AG09319 (cell line): ENCODE data around the gene AGAP1.
A peak's percentile ranks its signal among the peaks of the same experiment; 100 is the strongest.

Experiments
- DNase-seq: peaks from one replicate; pipeline ENCODE4 v3.0.0-alpha.2; 2010; ENCODE audit warnings: low read depth; ENCODE audit errors: extremely low read depth
- TF ChIP-seq, protein P1 (sequence below): IDR thresholded peaks from 2 replicates; pipeline ENCODE4 v1.5.1; 2011; ENCODE audit warnings: low read depth, mild to moderate bottlenecking, inconsistent platforms, low read length, moderate library complexity

Gene AGAP1

DNA sequence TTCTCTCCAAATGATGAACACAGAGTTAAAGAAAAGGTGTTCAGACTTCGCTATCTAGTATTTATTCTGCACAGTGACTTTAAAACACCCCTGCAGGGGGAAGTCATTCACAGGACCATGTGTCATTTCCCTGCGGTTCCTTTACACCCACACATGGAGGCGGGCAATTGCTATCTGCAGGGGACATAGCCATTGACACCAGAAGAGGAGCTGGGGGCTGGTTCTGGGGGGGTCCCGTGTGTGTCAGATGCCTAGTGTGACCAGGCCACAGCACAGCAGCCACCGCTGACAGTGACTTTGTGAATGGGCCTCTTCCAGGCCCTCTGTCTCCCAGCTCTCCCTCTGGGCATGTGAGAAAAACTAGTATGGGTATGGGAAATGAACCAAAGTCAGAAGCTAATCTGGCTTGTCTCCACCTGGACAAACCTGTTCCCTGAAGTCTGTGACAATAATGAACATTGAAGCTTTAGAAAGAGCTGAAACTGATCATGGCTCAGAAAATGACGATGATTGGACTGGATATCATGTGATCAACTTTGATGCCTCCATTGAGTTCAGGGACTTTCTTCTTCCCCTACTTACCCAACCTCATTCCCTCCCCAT is 681.8 kb downstream of the AGAP1 start:
- TF ChIP-seq, protein P1, sequence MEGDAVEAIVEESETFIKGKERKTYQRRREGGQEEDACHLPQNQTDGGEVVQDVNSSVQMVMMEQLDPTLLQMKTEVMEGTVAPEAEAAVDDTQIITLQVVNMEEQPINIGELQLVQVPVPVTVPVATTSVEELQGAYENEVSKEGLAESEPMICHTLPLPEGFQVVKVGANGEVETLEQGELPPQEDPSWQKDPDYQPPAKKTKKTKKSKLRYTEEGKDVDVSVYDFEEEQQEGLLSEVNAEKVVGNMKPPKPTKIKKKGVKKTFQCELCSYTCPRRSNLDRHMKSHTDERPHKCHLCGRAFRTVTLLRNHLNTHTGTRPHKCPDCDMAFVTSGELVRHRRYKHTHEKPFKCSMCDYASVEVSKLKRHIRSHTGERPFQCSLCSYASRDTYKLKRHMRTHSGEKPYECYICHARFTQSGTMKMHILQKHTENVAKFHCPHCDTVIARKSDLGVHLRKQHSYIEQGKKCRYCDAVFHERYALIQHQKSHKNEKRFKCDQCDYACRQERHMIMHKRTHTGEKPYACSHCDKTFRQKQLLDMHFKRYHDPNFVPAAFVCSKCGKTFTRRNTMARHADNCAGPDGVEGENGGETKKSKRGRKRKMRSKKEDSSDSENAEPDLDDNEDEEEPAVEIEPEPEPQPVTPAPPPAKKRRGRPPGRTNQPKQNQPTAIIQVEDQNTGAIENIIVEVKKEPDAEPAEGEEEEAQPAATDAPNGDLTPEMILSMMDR = no peak
- DNase-seq = no peak

DNA sequence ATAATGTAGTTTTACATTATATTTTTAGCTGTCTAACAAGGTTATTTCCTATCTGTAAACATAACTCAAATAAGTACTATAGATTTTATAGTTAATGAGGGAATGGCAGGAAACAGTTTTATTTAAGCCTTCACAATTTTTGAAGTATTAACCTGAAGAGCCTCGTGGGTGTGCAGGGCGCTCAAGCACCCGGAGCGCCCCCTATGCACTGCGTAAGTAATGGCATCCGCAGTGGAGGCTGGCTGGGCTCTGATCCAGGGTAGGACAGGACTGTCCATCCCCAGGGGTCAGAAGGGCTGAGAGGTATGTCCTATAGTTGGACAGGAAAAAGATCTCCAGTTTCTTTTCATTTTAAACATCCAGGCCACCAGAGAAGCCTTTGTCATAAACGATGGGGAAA is 682.6 kb downstream of the AGAP1 start:
- DNase-seq = no peak
- TF ChIP-seq, protein P1 = peak; percentile 30

DNA sequence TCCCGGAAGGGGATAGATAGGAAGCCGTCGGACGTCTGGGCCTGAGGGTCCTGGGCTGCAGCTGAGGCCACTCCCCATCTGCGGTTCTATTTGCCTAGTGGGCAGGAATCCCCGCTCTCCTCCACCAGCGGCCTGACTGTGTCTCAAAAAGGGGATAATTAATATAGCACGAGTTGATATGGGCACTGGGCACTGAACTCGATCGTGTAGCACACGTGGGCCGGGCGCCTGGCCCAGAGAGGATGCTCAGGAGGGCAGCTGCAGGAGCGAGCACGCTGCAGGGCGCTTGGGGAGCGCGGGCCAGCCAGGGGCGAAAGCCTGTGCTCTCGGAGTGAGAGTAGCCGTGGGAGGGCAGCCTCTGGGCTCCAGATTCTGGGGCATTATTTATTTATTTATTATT is 683.1 kb downstream of the AGAP1 start:
- TF ChIP-seq, protein P1 = no peak
- DNase-seq = no peak

DNA sequence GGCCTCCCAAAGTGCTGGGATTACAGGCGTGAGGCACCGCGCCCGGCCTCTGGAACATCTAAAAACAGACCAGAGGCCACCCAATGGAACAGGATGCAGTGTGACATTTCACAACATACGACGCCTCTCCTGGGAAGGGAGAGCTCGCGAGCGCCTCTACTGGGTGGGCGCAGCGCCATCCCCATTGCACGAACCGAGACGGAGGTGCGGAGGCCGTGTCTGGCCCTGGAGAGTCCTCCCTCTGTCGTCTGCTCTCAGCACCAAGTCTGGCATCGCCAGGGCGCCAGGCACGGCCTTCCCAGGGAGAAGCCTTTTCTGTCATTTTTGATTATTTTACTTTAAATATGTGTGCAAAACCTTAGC is 683.7 kb downstream of the AGAP1 start:
- TF ChIP-seq, protein P1 = peak; percentile 23
- DNase-seq = no peak

DNA sequence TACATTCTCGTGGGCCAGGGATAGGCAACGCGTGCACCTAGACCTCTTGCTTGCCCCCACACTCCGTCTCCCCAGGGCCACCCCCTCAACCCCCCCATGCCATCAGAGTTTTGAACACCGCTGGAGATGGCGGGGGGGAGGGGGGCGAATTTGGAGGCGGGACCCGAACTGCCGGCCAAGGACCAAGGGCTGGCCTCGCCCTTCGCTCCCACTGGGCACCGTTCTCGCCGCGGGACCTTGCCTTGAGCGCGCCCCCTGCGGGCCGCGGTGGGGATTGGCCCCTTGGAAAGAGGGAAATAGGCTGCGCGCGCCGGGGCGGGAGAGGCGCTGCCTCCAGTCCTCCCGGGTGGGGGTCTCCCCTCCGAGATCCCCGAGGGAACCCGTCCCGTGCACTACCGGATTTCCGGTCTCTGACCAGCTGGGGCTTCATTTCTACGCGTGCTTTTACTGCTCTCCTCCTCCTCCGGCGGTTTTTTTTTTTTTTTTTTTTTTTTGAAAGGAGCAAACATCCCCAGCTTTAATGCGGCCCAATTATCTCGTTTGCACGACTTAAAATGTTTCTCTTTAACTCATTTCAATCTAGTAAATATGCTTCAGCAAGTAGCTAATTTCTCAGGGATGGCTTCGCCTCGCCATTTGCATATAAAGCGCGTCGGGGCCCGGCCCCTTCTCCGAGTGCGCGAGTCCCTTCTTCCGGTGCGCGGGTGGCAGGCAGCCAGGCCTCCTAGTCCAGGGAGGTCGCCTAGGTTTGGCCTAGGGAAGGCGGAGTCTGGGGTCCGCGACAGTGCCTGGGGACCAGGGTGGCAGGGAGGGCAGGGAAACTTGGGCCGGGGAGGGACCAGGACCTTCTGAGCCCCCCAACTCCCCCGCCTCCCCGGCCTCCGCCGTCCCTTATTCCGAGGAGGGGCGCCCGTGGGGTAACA is 684.4 kb downstream of the AGAP1 start:
- DNase-seq = no peak
- TF ChIP-seq, protein P1 = peak; percentile 83

DNA sequence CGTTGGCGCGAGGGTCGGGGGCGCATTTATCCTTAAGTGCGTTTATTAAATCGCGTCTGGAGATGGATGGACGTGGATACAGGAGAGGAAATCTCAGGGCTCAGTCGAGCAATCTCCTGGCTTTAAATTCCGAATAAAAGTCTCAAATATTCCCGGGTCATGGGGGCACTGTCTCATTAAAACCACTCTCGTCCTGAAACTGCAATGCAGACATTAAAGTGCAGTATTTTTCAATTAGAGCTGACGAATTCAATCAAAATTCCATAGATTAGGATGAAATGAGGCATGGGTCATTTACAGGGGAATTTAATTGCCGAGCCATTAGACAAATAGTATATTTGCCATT is 685.0 kb downstream of the AGAP1 start:
- TF ChIP-seq, protein P1 = no peak
- no peak for DNase-seq
